Suprapubic skin (tissue), 3 donors: Measurements from ENCODE around the gene OIT3.

ENCODE experiments used
- CTCF ChIP-seq, 2 donors: fragments of 200-600 bp in 1 of 2; fragments of 450-650 bp in 1 of 2; sonication (generic) in 1 of 2; IDR thresholded peaks; one replicate each; pipeline ENCODE4 v1.5.1; 2016 to 2019; ENCODE audit warnings: antibody characterized with exemption in 2 of 2, mild to moderate bottlenecking in 1 of 2, moderate library complexity in 1 of 2
- POLR2A ChIP-seq, 2 donors: fragments of 450-650 bp; IDR thresholded peaks; one replicate each; pipeline ENCODE4 v1.6.1; 2017; ENCODE audit warnings: antibody characterized with exemption in 2 of 2, mild to moderate bottlenecking in 2 of 2, moderate library complexity in 2 of 2

- TF ChIP-seq CTCF (IDR thresholded peaks at IDR 0.05) (no peak), POLR2A (IDR thresholded peaks at IDR 0.05) (no peak)
These were observed 6.0 kb downstream of the OIT3 start for GRCh38 chr10:72899545-72899944.
